GM12873 (cell line): ENCODE results near the gene MGA.

Source experiments
- TF ChIP-seq, protein P1 (sequence below): IDR thresholded peaks from 2 replicates; pipeline ENCODE4 v1.5.1; 2012; ENCODE audit warnings: low read depth, mild to moderate bottlenecking, moderate library complexity, low read length, control low read depth; ENCODE audit not compliant: insufficient read depth; ENCODE audit errors: missing control alignments

Gene MGA

DNA sequence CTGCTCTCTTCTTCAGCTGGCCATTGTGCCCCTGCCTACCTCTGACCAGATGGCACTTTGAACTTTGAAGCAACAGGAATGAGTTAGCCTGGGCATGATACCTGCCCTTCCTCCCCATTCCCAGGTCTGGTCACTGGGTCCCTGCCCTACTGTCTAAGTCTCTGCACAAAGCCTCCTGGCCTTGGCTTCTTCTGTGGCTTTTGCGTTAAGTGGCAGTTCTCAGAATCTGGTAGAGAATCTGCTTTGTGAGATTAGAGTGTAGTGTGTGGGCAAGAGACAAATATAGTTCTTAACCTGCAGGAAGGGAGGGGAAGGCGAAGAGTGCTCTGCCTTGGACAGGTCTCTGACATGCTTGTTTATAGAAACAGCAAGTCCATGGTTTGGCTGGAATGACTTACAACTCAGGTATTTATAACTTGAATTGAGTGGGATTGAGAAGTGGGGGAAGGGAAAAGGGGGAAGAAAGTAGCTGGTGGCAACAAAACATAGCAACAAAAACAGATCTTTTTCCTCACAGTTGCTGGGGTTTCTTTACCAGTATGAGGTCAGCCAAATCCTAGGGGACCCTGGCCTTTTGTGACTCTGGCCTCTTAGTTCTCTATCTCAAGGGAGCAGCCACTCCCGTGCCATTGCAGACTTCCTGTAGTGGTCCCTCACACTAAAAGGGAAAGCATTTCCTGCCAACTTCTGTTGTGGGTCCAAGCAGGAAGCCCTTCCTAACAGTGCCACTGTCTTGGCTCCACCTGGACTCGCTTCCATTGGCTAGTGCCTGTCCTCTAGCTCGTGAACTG lies 130.7 kb downstream of the MGA start:
- TF ChIP-seq, protein P1, sequence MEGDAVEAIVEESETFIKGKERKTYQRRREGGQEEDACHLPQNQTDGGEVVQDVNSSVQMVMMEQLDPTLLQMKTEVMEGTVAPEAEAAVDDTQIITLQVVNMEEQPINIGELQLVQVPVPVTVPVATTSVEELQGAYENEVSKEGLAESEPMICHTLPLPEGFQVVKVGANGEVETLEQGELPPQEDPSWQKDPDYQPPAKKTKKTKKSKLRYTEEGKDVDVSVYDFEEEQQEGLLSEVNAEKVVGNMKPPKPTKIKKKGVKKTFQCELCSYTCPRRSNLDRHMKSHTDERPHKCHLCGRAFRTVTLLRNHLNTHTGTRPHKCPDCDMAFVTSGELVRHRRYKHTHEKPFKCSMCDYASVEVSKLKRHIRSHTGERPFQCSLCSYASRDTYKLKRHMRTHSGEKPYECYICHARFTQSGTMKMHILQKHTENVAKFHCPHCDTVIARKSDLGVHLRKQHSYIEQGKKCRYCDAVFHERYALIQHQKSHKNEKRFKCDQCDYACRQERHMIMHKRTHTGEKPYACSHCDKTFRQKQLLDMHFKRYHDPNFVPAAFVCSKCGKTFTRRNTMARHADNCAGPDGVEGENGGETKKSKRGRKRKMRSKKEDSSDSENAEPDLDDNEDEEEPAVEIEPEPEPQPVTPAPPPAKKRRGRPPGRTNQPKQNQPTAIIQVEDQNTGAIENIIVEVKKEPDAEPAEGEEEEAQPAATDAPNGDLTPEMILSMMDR = no peak

DNA sequence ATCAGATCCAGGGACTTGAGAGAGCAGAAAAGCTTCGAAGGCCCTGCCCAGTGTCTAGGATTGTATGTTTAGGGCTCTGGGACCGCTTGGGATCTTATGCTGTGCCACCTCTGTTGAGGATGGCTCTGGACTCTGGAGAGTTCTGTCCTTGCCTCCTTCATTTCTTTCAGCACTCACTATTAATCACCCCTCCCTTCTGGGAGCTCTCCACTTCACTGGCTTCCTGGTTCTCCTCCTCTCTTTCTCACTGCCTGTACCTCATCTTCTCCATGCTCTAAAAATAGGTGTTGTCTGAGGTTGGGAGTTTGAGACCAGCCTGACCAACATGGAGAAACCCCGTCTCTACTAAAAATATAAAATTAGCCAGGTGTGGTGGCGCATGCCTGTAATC lies 131.3 kb downstream of the MGA start:
- TF ChIP-seq, protein P1 = no peak

DNA sequence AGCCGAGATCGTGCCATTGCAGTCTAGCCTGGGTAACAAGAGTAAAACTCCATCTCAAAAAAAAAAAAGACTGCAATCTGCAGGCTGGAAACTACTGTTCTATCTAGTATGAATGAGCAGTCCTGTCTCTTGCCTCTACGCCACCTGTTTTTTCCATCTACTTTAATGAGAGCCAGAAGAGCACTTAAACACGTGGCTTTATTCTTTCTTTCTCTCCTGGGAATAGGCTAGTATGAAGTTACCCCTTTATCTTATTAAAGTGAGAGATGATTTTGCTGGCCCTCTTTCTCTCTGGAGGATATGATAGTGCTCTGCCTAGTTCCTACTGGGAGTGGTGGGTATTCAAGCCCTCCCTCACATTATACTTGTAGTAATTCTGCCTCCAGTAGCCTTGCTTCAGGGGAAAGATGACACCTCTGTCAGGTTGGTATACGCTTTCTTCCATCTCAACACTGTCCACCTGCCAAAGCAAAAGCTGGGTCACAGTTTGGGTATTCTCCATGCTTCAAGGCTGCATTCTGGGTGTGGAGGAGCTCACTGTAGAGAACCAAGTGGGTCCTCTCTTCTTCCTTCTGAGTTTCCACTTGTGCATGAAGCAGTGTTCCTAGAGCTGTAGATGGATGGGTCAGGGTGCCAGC lies 131.9 kb downstream of the MGA start:
- TF ChIP-seq, protein P1 = no peak

DNA sequence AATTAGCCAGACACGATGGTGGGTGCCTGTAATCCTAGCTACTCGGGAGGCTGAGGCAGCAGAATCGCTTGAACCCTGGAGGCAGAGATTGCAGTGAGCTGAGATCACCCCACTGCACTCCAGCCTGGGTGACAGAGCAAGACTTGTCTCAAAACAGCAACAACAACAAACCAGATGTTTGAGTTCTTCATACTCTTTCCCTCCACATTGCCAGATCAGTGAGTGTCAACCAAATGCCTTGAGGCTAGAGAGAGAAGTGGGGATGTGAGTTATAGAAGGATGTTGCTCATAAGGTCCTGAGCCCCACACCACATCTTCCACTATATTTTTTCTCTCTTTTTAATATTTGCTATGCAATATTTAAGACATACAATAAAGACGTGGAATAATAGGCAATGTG lies 133.9 kb downstream of the MGA start:
- TF ChIP-seq, protein P1 = no peak

DNA sequence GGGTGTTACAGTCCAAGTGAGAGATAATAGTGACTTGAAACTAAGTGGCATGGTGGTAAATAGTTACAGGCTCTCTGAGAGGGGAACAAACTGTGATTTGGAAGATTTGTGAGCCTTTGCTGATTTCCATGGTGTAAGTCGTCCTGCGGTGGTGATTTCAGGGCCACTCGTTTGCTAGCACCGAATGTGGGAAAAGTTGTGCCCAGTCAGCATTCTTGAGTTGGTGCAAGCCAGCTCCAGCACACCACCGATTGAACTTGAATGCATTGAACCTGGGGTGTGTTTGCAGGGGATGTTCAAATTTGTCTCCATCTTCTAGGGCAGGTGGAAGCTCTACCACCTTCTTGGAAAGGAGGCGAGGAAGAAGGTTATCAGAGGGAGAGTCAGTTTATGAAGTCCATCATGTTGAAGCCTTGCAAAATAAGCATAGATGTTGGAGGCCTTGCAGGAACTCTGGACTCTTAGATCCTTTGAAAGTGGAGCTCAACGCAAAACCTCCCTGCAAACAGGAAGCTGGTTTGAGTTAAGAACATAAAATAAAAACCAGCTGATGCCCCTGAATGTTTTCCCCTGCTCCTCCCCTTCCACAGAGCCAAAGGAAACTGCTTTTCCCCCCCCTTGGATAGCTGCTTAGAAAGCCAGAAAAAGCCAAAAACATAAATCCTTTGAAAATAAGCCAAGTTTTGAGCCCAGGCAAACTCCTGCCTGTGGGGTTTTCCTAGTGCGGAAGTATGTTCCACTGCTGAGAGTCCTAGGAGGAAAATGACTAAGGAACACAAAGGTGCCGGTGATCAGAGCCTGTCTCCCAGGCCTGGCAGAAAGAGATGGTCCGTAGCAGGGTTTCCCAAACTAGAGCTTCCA lies 136.0 kb downstream of the MGA start:
- TF ChIP-seq, protein P1 = no peak

DNA sequence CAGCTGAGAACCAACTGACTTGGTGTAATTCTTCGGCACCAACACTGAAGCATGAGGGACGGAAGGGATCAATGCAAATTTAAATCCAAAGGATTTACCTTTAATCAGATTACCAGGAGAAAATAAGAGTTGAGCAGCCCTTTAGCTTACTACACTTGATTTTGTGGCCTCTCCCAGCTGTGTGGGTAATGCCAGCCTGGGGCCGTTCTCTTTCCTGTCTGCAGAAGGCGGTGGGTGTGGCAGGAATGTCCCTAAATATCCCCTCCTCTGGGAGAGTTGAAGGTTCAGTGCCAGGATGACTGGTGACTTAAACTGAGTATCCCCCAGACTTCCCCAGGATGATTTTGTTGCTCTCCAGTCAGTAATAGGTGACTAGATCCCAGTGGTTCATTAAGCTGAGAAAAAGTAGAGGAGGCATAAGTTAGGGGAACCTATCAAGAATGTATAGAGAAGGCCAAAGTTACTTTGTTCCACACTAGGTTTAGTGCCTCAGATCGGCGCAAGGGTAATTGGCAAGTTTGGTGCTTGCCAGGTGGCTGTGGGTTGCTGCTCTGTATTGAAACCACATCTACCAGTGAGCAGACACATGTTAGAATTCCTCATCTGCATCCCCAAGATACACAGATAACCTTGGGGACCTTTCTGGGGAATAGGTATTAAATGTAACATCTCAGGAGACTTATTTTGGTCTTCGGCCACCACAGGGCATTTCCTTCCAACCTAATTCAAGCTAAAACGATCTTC lies 137.2 kb downstream of the MGA start:
- TF ChIP-seq, protein P1 = no peak
